ENCODE measurements around the gene COMMD1. TPM values are rescaled to one million over a fixed set of nuclear protein-coding genes. Genes with fewer than 3 reads are reported as not detected.
A peak's percentile ranks its signal among the peaks of the same experiment; 100 is the strongest.

The COMMD1 gene
- total and polyA plus RNA-seq, 7 experiments from 2014 or later, result 15.6 to 65.3 (median 21.4) TPM

DNA sequence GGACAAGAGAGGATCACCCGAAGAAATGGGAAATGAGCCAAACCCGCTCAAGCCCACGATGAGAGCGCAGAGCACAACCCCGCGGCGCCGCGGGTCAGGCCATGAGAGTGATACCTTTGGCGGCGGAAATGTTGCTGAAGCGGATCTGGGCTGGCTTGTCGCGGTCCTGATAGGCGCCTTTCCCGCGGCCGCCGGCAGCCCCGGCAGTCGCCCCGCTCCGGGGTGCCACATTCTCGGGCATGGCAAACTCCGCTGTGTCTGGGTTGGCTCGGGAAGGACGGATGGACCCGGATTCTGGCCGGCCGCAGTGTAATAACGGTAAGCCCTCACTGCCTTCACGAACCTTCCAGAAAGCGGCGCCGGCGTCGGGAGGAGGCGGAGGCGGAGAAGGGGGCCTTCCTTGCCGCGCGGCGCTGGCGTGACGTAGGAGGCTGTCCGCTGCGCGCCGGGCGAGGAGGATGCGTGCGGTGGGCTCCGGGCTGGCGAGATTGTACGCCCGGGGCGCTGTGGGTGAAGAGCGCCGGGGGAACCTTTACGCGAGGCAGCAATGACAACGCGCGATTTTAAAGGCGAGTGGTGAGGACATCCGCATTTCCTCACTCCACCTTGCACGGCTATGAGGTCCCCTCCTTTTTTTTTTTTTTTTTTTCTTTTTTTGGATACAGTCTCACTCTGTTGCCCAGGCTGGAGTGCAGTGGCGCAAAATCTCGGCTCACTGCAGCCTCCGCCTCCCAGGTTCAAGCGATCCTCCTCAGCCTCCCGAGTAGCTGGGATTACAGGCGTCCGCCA lies 17.0 kb upstream of the COMMD1 start, which contains the start of gene CCT4:
CCT4 (minus strand) TSS at position 390 of the 789 bp plus-strand sequence; CDS start at position 241, 149 bp downstream.
- Mint-ChIP-seq H3K9me3 (peaks cover 0 to 8% (median 0%) of the 10 kb centered on the region in 11 donors), H3K4me3 (peak within 1 kb of the TSS; percentile 85 to 100 (median 99)), H3K36me3 (peaks cover 0 to 19% (median 7%) of the 10 kb centered on the region in 5 donors), H3K27ac (peak within 1 kb of the TSS; percentile 98 to 100 (median 100)), H3K4me1 (peaks cover 11 to 34% (median 29%) of the 10 kb centered on the region in 7 donors), H3K27me3 (no peaks in the 10 kb centered on the region)
- Histone ChIP-seq H3K4me1 (ENCODE audit: control insufficient read depth in 2 of 2, insufficient read depth in 2 of 2, low read length in 2 of 2) (peaks cover 15 to 17% of the 10 kb centered on the region in 2 donors), H3K27ac (ENCODE audit: low read depth, low read length) (peak within 1 kb of the TSS; percentile 98), H3K36me3 (ENCODE audit: control insufficient read depth in 2 of 3, insufficient read depth in 3 of 3, low read length in 3 of 3) (peaks cover 0 to 25% (median 8%) of the 10 kb centered on the region in 3 experiments), H3K4me3 (ENCODE audit: low read length) (peak within 1 kb of the TSS; percentile 92), H3K27me3 (ENCODE audit: control insufficient read depth in 2 of 2, insufficient read depth in 2 of 2, low read length in 2 of 2) (no peaks in the 10 kb centered on the region), H3K9me3 (ENCODE audit: control insufficient read depth in 2 of 3, low read length in 3 of 3) (no peaks in the 10 kb centered on the region)
- ChIA-PET POLR2A (interaction anchor here (0.6 to 2.1 kb wide), 8 partner anchors 10 to 795 kb away, joined by 3 to 11 read pairs (median 4); partner anchors contain the start of gene COMMD1), CTCF (interaction anchor here (0.7 kb wide), 1 partner anchor 309 kb away, joined by 4 read pairs; no protein-coding TSS in a partner anchor)
- ATAC-seq, result peak; percentile 94
- intact Hi-C loops (cut with micrococcal nuclease), result loop anchor here (1.0 to 10.0 kb wide), 19 partner anchors 8 to 1954 kb away; partner anchors contain the start of genes COMMD1 (in 2 of the 2), EHBP1 (in 2 of the 2), FAM161A (in 2 of the 2) and REL (in 2 of the 2)
- DNase-seq, result peak; percentile 86 to 99 (median 95)

GRCh38 chr2:61898810-61899209 lies 6.7 kb upstream of the COMMD1 start:
- H3K4me3 ChIP-seq (ENCODE audit: low read length), result no peak overlapping the region
- intact Hi-C loops (cut with micrococcal nuclease), result loop anchor here in 1 of 2 donors (2.0 kb wide), 2 partner anchors 474 to 764 kb away; no protein-coding TSS in a partner anchor
- POLR2A ChIA-PET, result interaction anchor here (2.0 kb wide), 1 partner anchor 10 kb away, joined by 4 read pairs; no protein-coding TSS in a partner anchor
- ATAC-seq, result peak; percentile 40
- H3K36me3 Mint-ChIP-seq, result no peaks in the 10 kb centered on the region
- DNase-seq, result peak in 1 of 9 donors; percentile 13
- peaks cover 0 to 2% (median 0%) of the 10 kb centered on the region in 7 donors for H3K4me1 Mint-ChIP-seq
- peaks cover 0 to 4% (median 0%) of the 10 kb centered on the region in 5 donors for H3K27me3 Mint-ChIP-seq
- H3K36me3 ChIP-seq (ENCODE audit: control insufficient read depth in 2 of 3, insufficient read depth in 3 of 3, low read length in 3 of 3), result no peaks in the 10 kb centered on the region
- H3K9me3 ChIP-seq (ENCODE audit: control insufficient read depth in 2 of 3, low read length in 3 of 3), result no peaks in the 10 kb centered on the region
- H3K4me3 Mint-ChIP-seq, result no peak overlapping the region
- H3K9me3 Mint-ChIP-seq, result no peaks in the 10 kb centered on the region
- no peaks in the 10 kb centered on the region for H3K4me1 ChIP-seq (ENCODE audit: control insufficient read depth in 2 of 2, insufficient read depth in 2 of 2, low read length in 2 of 2)
- no peak overlapping the region for H3K27ac ChIP-seq (ENCODE audit: low read depth, low read length)
- H3K27ac Mint-ChIP-seq, result no peak overlapping the region
- H3K27me3 ChIP-seq (ENCODE audit: control insufficient read depth in 2 of 2, insufficient read depth in 2 of 2, low read length in 2 of 2), result no peaks in the 10 kb centered on the region
- CTCF ChIA-PET, result interaction anchor here (1.4 kb wide), 1 partner anchor 763 kb away, joined by 3 read pairs; no protein-coding TSS in a partner anchor

- ChIA-PET POLR2A (no interaction called here), CTCF (interaction anchor here (0.6 kb wide), 1 partner anchor 10 kb away, joined by 3 read pairs; no protein-coding TSS in a partner anchor)
- DNase-seq (no peak), ATAC-seq (no peak)
- no peak overlapping the region for H3K4me3 ChIP-seq (ENCODE audit: low read length)
- H3K36me3 ChIP-seq (ENCODE audit: control insufficient read depth in 2 of 3, insufficient read depth in 3 of 3, low read length in 3 of 3), result no peaks in the 10 kb centered on the region
- no peak overlapping the region for H3K27ac Mint-ChIP-seq
- peaks cover 0 to 8% (median 7%) of the 10 kb centered on the region in 7 donors for H3K4me1 Mint-ChIP-seq
- H3K4me1 ChIP-seq (ENCODE audit: control insufficient read depth in 2 of 2, insufficient read depth in 2 of 2, low read length in 2 of 2), result peaks cover 0 to 4% of the 10 kb centered on the region in 2 donors
- no peak overlapping the region for H3K4me3 Mint-ChIP-seq
- H3K9me3 ChIP-seq (ENCODE audit: control insufficient read depth in 2 of 3, low read length in 3 of 3), result no peaks in the 10 kb centered on the region
- no peaks in the 10 kb centered on the region for H3K9me3 Mint-ChIP-seq
- H3K27me3 Mint-ChIP-seq, result peaks cover 0 to 4% (median 0%) of the 10 kb centered on the region in 5 donors
- intact Hi-C loops (cut with micrococcal nuclease), result no loop called here
- no peak overlapping the region for H3K27ac ChIP-seq (ENCODE audit: low read depth, low read length)
- H3K36me3 Mint-ChIP-seq, result no peaks in the 10 kb centered on the region
- no peaks in the 10 kb centered on the region for H3K27me3 ChIP-seq (ENCODE audit: control insufficient read depth in 2 of 2, insufficient read depth in 2 of 2, low read length in 2 of 2)
These were observed 5.2 kb upstream of the COMMD1 start for GRCh38 chr2:61900281-61900680.

DNA sequence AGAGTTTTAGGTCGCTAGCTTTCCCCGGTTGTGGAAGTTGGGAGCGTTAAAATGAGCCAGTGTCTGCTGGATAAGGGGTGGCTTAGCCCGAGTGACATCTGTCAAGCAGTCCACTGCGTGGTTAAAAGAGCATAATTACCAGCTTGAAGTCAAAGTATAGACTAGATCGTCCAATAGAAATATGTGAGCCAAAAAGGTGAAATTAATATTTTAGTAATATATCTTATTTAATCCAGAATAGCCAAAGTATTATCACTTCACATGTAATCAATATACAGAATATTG lies 654 bp downstream of the COMMD1 start:
- Histone ChIP-seq H3K9me3 (ENCODE audit: control insufficient read depth in 2 of 3, low read length in 3 of 3) (no peaks in the 10 kb centered on the region), H3K27ac (ENCODE audit: low read depth, low read length) (peak overlapping the region; percentile 83), H3K4me3 (ENCODE audit: low read length) (peak overlapping the region; percentile 76), H3K27me3 (ENCODE audit: control insufficient read depth in 2 of 2, insufficient read depth in 2 of 2, low read length in 2 of 2) (no peaks in the 10 kb centered on the region), H3K36me3 (ENCODE audit: control insufficient read depth in 2 of 3, insufficient read depth in 3 of 3, low read length in 3 of 3) (peaks cover 0 to 5% (median 0%) of the 10 kb centered on the region in 3 experiments), H3K4me1 (ENCODE audit: control insufficient read depth in 2 of 2, insufficient read depth in 2 of 2, low read length in 2 of 2) (peaks cover 0 to 12% of the 10 kb centered on the region in 2 donors)
- ATAC-seq, result no peak
- Mint-ChIP-seq H3K9me3 (no peaks in the 10 kb centered on the region), H3K4me1 (peaks cover 14 to 44% (median 30%) of the 10 kb centered on the region in 7 donors), H3K27me3 (no peaks in the 10 kb centered on the region), H3K27ac (peak overlapping the region; percentile 80 to 97 (median 86)), H3K4me3 (peak overlapping the region; percentile 95 to 98 (median 96)), H3K36me3 (peaks cover 0 to 5% (median 0%) of the 10 kb centered on the region in 5 donors)
- intact Hi-C loops (cut with micrococcal nuclease), result loop anchor here (5.0 kb wide), 5 partner anchors 54 to 1681 kb away; partner anchors contain the start of genes B3GNT2 (in 2 of the 2), EHBP1 (in 1 of the 2), FAM161A (in 1 of the 2) and MDH1 (in 1 of the 2)
- CTCF ChIA-PET, result no interaction called here
- no peak for DNase-seq
- POLR2A ChIA-PET, result interaction anchor here (0.5 to 1.7 kb wide), 5 partner anchors 19 to 368 kb away, joined by 3 to 11 read pairs (median 4); partner anchors contain the start of genes FAM161A and XPO1

DNA sequence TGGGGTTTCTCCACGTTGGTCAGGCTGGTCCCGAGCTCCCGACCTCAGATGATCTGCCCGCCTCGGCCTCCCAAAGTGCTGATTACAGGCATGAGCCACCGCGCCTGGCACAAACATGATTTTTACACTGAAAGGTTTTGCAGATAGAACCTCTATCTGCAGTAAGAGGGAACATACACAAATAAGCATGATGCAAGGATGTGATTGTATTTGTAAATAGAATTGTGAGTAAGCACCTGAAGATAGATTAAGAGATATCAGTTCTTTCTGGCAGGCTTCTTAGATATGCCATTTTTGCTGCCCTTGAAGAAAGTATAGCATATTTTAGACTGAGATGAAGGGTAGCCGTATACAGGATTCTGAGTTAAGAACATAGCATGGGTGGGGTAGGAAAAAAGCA lies 3.6 kb downstream of the COMMD1 start:
- no peak for DNase-seq
- no peak overlapping the region for H3K4me3 Mint-ChIP-seq
- Histone ChIP-seq H3K9me3 (ENCODE audit: control insufficient read depth in 2 of 3, low read length in 3 of 3) (no peaks in the 10 kb centered on the region), H3K27ac (ENCODE audit: low read depth, low read length) (no peak overlapping the region), H3K4me3 (ENCODE audit: low read length) (no peak overlapping the region), H3K36me3 (ENCODE audit: control insufficient read depth in 2 of 3, insufficient read depth in 3 of 3, low read length in 3 of 3) (peaks cover 0 to 5% (median 0%) of the 10 kb centered on the region in 3 experiments), H3K27me3 (ENCODE audit: control insufficient read depth in 2 of 2, insufficient read depth in 2 of 2, low read length in 2 of 2) (no peaks in the 10 kb centered on the region), H3K4me1 (ENCODE audit: control insufficient read depth in 2 of 2, insufficient read depth in 2 of 2, low read length in 2 of 2) (peaks cover 0 to 12% of the 10 kb centered on the region in 2 donors)
- H3K27ac Mint-ChIP-seq, result no peak overlapping the region
- peaks cover 0 to 5% (median 0%) of the 10 kb centered on the region in 5 donors for H3K36me3 Mint-ChIP-seq
- H3K27me3 Mint-ChIP-seq, result no peaks in the 10 kb centered on the region
- no peak for ATAC-seq
- no peaks in the 10 kb centered on the region for H3K9me3 Mint-ChIP-seq
- H3K4me1 Mint-ChIP-seq, result peaks cover 17 to 52% (median 39%) of the 10 kb centered on the region in 7 donors
- intact Hi-C loops (cut with micrococcal nuclease), result loop anchor here (5.0 kb wide), 5 partner anchors 57 to 1678 kb away; partner anchors contain the start of genes B3GNT2 (in 2 of the 2), EHBP1 (in 1 of the 2), FAM161A (in 1 of the 2) and MDH1 (in 1 of the 2)
- CTCF ChIA-PET, result no interaction called here
- POLR2A ChIA-PET, result no interaction called here

DNA sequence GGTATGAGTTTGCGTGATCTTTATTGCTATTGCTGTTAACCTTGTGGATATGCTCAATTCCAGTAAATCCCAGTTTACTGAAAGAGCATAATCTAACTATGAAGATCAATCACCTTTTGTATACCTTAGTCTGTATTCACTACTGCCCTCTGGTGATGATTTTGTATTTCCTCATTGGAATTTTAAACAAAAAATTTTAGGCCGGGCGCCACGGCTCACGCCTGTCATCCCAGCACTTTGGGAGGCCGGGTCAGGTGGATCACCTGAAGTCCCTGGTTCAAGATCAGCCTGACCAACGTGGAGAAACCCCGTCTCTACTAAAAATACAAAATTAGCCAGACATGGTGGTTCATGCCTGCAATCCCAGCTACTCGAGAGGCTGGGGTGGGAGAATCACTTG lies 5.1 kb downstream of the COMMD1 start:
- Mint-ChIP-seq H3K4me3 (no peak overlapping the region), H3K27ac (no peak overlapping the region), H3K36me3 (peaks cover 0 to 5% (median 0%) of the 10 kb centered on the region in 5 donors), H3K27me3 (no peaks in the 10 kb centered on the region), H3K4me1 (peaks cover 9 to 48% (median 30%) of the 10 kb centered on the region in 7 donors), H3K9me3 (no peaks in the 10 kb centered on the region)
- DNase-seq (no peak), ATAC-seq (no peak)
- ChIA-PET CTCF (no interaction called here), POLR2A (no interaction called here)
- intact Hi-C loops (cut with micrococcal nuclease), result no loop called here
- no peaks in the 10 kb centered on the region for H3K9me3 ChIP-seq (ENCODE audit: control insufficient read depth in 2 of 3, low read length in 3 of 3)
- H3K36me3 ChIP-seq (ENCODE audit: control insufficient read depth in 2 of 3, insufficient read depth in 3 of 3, low read length in 3 of 3), result peaks cover 0 to 4% (median 0%) of the 10 kb centered on the region in 3 experiments
- no peak overlapping the region for H3K4me3 ChIP-seq (ENCODE audit: low read length)
- no peaks in the 10 kb centered on the region for H3K27me3 ChIP-seq (ENCODE audit: control insufficient read depth in 2 of 2, insufficient read depth in 2 of 2, low read length in 2 of 2)
- peaks cover 0 to 8% of the 10 kb centered on the region in 2 donors for H3K4me1 ChIP-seq (ENCODE audit: control insufficient read depth in 2 of 2, insufficient read depth in 2 of 2, low read length in 2 of 2)
- H3K27ac ChIP-seq (ENCODE audit: low read depth, low read length), result no peak overlapping the region

All from naive thymus-derived CD4-positive, alpha-beta T cell (primary cell).